Esophagus muscularis mucosa (tissue), 4 donors: ENCODE results near the gene FUT8.

Source experiments
- CTCF ChIP-seq, 3 experiments: fragments of 200-600 bp in 2 of 3; fragments of 450-650 bp in 1 of 3; sonication (generic) in 2 of 3; IDR thresholded peaks; one replicate each; pipeline ENCODE4 v1.5.1; 2017 to 2019; ENCODE audit warnings: antibody characterized with exemption in 3 of 3, mild to moderate bottlenecking in 2 of 3, moderate library complexity in 1 of 3
- EP300 ChIP-seq: sonication (generic); formaldehyde crosslinking; IDR thresholded peaks from one replicate; pipeline ENCODE4 v1.6.1; 2017; ENCODE audit warnings: antibody characterized with exemption
- POLR2A ChIP-seq: fragments of 450-650 bp; IDR thresholded peaks from one replicate; pipeline ENCODE4 v1.6.1; 2017; ENCODE audit warnings: antibody characterized with exemption, moderate library complexity, mild to moderate bottlenecking, low read depth
- POLR2AphosphoS5 ChIP-seq, 2 donors: sonication (generic); formaldehyde crosslinking; IDR thresholded peaks; one replicate each; pipeline ENCODE4 v1.6.1; 2017; ENCODE audit warnings: antibody characterized with exemption in 2 of 2

GRCh38 chr14:65486863-65487262, 74.3 kb downstream of the FUT8 start:
- TF ChIP-seq CTCF (IDR thresholded peaks at IDR 0.05) (no peak), EP300 (no peak), POLR2A (no peak), POLR2AphosphoS5 (IDR thresholded peaks at IDR 0.05) (no peak)
